Endodermal cell (in vitro differentiated cells): ENCODE measurements around the gene LDAH. TPM values are rescaled to one million over a fixed set of nuclear protein-coding genes. Genes with fewer than 3 reads are reported as not detected.

Experiments
- DNase-seq: peaks from one replicate; pipeline ENCODE4 v3.0.0-alpha.2; 2017
- H3K27ac ChIP-seq: 2 replicates; pipeline ENCODE4 v1.5.1; 2013; ENCODE audit warnings: mild to moderate bottlenecking, low read depth, low read length, moderate library complexity
- H3K27me3 ChIP-seq: 2 replicates; pipeline ENCODE4 v1.6.1; 2013; ENCODE audit warnings: mild to moderate bottlenecking, low read length, moderate library complexity; ENCODE audit not compliant: insufficient read depth, control insufficient read depth, poor library complexity, severe bottlenecking
- H3K36me3 ChIP-seq: 2 replicates; pipeline ENCODE4 v1.7.0; 2013; ENCODE audit warnings: mild to moderate bottlenecking, low read length, moderate library complexity; ENCODE audit not compliant: control insufficient read depth, insufficient read depth
- H3K4me1 ChIP-seq: one replicate; pipeline ENCODE4 v1.7.0; 2013; ENCODE audit warnings: low read length; ENCODE audit not compliant: control insufficient read depth, insufficient read depth
- H3K4me3 ChIP-seq: 2 replicates; pipeline ENCODE4 v1.5.1; 2013; ENCODE audit warnings: mild to moderate bottlenecking, low read length, moderate library complexity
- H3K9ac ChIP-seq: 2 replicates; pipeline ENCODE4 v1.6.1; 2013; ENCODE audit warnings: mild to moderate bottlenecking, low read length, moderate library complexity; ENCODE audit not compliant: poor library complexity, severe bottlenecking; ENCODE audit errors: extremely low read depth
- H3K9me3 ChIP-seq: 2 replicates; pipeline ENCODE4 v1.6.1; 2013; ENCODE audit warnings: mild to moderate bottlenecking, low read length, moderate library complexity; ENCODE audit not compliant: control insufficient read depth
- H3K27ac Mint-ChIP-seq: 2 replicates; pipeline ENCODE4 v1.8.0; 2020; ENCODE audit warnings: mixed read lengths
- H3K27me3 Mint-ChIP-seq: 2 replicates; pipeline ENCODE4 v1.8.0; 2021; ENCODE audit warnings: mild to moderate bottlenecking, mixed read lengths; ENCODE audit not compliant: insufficient read depth
- H3K36me3 Mint-ChIP-seq: 2 replicates; pipeline ENCODE4 v1.8.0; 2020; ENCODE audit warnings: low read depth, mixed read lengths
- H3K4me1 Mint-ChIP-seq: 2 replicates; pipeline ENCODE4 v1.8.0; 2020; ENCODE audit warnings: mixed read lengths
- H3K4me3 Mint-ChIP-seq: 2 replicates; pipeline ENCODE4 v1.8.0; 2020; ENCODE audit warnings: mild to moderate bottlenecking, moderate library complexity, mixed read lengths
- H3K9me3 Mint-ChIP-seq: 2 replicates; pipeline ENCODE4 v1.8.0; 2020; ENCODE audit warnings: mild to moderate bottlenecking, mixed read lengths
- CTCF ChIP-seq: fragments of 200-600 bp; sonication (generic); conservative IDR thresholded peaks from 2 replicates; pipeline ENCODE4 v1.5.0; 2021; ENCODE audit warnings: antibody characterized with exemption, mild to moderate bottlenecking
- WGBS, 2 experiments: methylation state at CpG; one replicate each; pipeline versions ENCODE4 v1.1.5 to v1.1.7; 2013; ENCODE audit warnings: missing lambda C conversion rate in 2 of 2, mixed read lengths in 1 of 2; ENCODE audit not compliant: insufficient coverage in 1 of 2, insufficient read length in 1 of 2; 5-methylcytosine and 5-hydroxymethylcytosine counted together
- total RNA-seq, 2 donors: library from RNA; stranded (reverse); fragmentation: NEBNext Ultra II Directional in 1 of 2; extraction: Animal tissue kit (Norgen Biotek cat#: 25700) in 1 of 2; gene quantifications; 2 replicates in 1 of 2; 3 replicates in 1 of 2; pipeline ENCODE4 v1.2.1, GENCODE V29; 2021

The LDAH gene
- total RNA-seq, 2 donors from 2014 or later: 28.7 to 42.2 TPM

- 84 to 100% methylated on average over 1 to 6 of the region's 6 CpGs for WGBS, 2 experiments
These were observed 39.9 kb upstream of the LDAH start for GRCh38 chr2:20862850-20863249.

DNA sequence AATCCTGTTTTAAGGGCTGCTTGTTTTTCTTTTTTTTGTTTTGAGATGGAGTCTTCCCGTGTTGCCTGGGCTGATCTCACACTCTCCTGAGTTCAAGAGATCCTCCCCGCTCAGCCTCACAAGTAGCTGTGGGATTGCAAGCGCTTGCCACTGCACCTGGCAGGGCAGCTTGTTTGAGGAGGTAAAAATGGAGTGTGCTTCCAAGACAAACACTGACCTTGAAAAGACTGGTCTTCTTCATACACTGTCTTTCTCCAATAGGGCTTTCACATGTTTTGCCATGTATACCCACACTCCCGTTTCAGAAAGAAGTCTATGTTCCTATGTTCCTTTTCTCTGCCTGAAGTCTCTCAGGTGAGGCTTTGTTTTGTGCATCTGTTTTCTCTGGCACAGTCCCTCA, 32.6 kb upstream of the LDAH start:
- peaks cover 5% of the 10 kb centered on the region for H3K27me3 Mint-ChIP-seq
- Histone ChIP-seq H3K36me3 (no peaks in the 10 kb centered on the region), H3K9ac (no peak overlapping the region), H3K4me3 (no peak overlapping the region), H3K27me3 (peaks cover 65% of the 10 kb centered on the region), H3K4me1 (no peaks in the 10 kb centered on the region), H3K27ac (no peak overlapping the region), H3K9me3 (no peaks in the 10 kb centered on the region)
- no peak overlapping the region for H3K4me3 Mint-ChIP-seq
- H3K9me3 Mint-ChIP-seq: no peaks in the 10 kb centered on the region
- no peak for TF ChIP-seq CTCF
- no peak overlapping the region for H3K27ac Mint-ChIP-seq
- no peaks in the 10 kb centered on the region for H3K4me1 Mint-ChIP-seq
- H3K36me3 Mint-ChIP-seq: no peaks in the 10 kb centered on the region
- 94 to 100% methylated on average over 1 to 4 of the region's 4 CpGs for WGBS, 2 experiments
- no peak for DNase-seq

More at GRCh38 chr2:20862850-20863249, 39.9 kb upstream of the LDAH start:
- Histone ChIP-seq H3K4me3 (no peak overlapping the region), H3K9me3 (no peaks in the 10 kb centered on the region), H3K4me1 (no peaks in the 10 kb centered on the region), H3K9ac (no peak overlapping the region), H3K27ac (no peak overlapping the region), H3K36me3 (no peaks in the 10 kb centered on the region), H3K27me3 (peaks cover 83% of the 10 kb centered on the region)
- DNase-seq: no peak
- no peaks in the 10 kb centered on the region for H3K4me1 Mint-ChIP-seq
- no peak overlapping the region for H3K27ac Mint-ChIP-seq
- H3K4me3 Mint-ChIP-seq: no peak overlapping the region
- H3K9me3 Mint-ChIP-seq: no peaks in the 10 kb centered on the region
- H3K27me3 Mint-ChIP-seq: peaks cover 4% of the 10 kb centered on the region
- H3K36me3 Mint-ChIP-seq: no peaks in the 10 kb centered on the region
- no peak for TF ChIP-seq CTCF

GRCh38 chr2:20852670-20853069, 29.8 kb upstream of the LDAH start:
- H3K36me3 Mint-ChIP-seq: no peaks in the 10 kb centered on the region
- no peaks in the 10 kb centered on the region for H3K36me3 ChIP-seq
- H3K4me3 ChIP-seq: no peak overlapping the region
- no peak overlapping the region for H3K27ac Mint-ChIP-seq
- peaks cover 14% of the 10 kb centered on the region for H3K27me3 Mint-ChIP-seq
- H3K9me3 Mint-ChIP-seq: no peaks in the 10 kb centered on the region
- WGBS, 2 experiments: 66 to 79% methylated on average over 3 of the region's 3 CpGs
- no peak overlapping the region for H3K27ac ChIP-seq
- no peaks in the 10 kb centered on the region for H3K4me1 ChIP-seq
- H3K27me3 ChIP-seq: peaks cover 43% of the 10 kb centered on the region
- no peak overlapping the region for H3K9ac ChIP-seq
- H3K9me3 ChIP-seq: no peaks in the 10 kb centered on the region
- H3K4me3 Mint-ChIP-seq: no peak overlapping the region
- no peak for DNase-seq
- no peaks in the 10 kb centered on the region for H3K4me1 Mint-ChIP-seq
- TF ChIP-seq CTCF: no peak
